Measurements from ENCODE around the gene FIBP. TPM values are rescaled to one million over a fixed set of nuclear protein-coding genes. Genes with fewer than 3 reads are reported as not detected.

FIBP gene
- total RNA-seq, 2 donors from 2014 or later = 50.9 to 82.8 TPM

DNA sequence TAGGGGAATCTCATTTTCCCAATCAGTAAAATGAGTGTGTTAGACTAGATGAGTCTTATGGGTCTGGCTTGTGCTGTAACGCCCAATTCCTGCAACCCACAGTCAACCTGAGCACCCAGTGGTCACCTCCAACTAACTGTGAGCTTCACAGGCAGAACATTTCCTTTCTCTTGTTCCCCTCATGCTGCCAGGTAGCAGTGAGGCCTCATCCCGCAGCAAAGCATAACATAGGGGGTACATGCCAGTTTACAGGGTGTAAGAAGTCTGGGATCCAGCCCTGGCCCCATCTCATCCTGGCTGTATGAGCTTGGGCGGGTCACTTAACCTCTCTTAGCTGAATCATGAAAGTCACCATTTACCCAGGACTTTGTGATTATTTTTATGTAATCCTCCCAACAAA lies 19.4 kb downstream of the FIBP start:
- Histone ChIP-seq H3K9me3 (no peaks in the 10 kb centered on the region), H3K27ac (no peak overlapping the region), H3K36me3 (peaks cover 53% of the 10 kb centered on the region), H3K27me3 (no peaks in the 10 kb centered on the region), H3K4me1 (peaks cover 0 to 35% of the 10 kb centered on the region in 2 donors), H3K4me3 (no peak overlapping the region)
- DNase-seq (ENCODE audit: low spot score) = no peak
- TF ChIP-seq, protein P1, sequence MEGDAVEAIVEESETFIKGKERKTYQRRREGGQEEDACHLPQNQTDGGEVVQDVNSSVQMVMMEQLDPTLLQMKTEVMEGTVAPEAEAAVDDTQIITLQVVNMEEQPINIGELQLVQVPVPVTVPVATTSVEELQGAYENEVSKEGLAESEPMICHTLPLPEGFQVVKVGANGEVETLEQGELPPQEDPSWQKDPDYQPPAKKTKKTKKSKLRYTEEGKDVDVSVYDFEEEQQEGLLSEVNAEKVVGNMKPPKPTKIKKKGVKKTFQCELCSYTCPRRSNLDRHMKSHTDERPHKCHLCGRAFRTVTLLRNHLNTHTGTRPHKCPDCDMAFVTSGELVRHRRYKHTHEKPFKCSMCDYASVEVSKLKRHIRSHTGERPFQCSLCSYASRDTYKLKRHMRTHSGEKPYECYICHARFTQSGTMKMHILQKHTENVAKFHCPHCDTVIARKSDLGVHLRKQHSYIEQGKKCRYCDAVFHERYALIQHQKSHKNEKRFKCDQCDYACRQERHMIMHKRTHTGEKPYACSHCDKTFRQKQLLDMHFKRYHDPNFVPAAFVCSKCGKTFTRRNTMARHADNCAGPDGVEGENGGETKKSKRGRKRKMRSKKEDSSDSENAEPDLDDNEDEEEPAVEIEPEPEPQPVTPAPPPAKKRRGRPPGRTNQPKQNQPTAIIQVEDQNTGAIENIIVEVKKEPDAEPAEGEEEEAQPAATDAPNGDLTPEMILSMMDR (IDR thresholded peaks at IDR 0.05) = no peak

DNA sequence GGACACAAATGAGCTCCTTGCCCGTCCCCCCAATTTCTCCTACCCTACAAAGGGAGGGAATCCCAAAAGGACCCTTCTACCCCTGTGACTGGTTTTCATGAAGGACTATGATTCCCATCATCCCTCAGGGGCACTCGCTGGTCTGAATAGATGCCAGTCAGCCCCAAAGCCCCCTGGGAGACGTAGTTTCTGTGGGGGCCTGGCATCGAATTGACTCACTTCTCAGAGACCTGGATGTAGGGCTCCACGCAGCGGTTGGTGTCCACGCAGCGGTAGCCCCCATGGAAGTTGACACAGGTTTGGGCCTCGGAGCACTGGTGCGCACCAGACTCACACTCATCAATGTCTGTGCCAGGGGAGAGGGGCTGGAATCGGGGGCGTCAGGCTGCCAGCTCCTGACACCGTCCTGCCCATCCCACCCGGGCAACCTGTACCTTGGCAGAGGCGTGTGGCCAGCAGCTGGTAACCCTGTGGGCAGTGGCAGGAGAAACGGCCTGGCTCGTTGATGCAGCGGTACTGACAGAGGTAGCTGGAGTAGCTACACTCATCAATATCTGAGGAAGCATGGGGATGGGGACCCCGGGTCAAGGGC lies 20.1 kb downstream of the FIBP start:
- Histone ChIP-seq H3K36me3 (peaks cover 60% of the 10 kb centered on the region), H3K27ac (no peak overlapping the region), H3K4me3 (no peak overlapping the region), H3K9me3 (no peaks in the 10 kb centered on the region), H3K4me1 (peaks cover 0 to 34% of the 10 kb centered on the region in 2 donors), H3K27me3 (no peaks in the 10 kb centered on the region)
- TF ChIP-seq, protein P1 (IDR thresholded peaks at IDR 0.05) = no peak
- no peak for DNase-seq (ENCODE audit: low spot score)

DNA sequence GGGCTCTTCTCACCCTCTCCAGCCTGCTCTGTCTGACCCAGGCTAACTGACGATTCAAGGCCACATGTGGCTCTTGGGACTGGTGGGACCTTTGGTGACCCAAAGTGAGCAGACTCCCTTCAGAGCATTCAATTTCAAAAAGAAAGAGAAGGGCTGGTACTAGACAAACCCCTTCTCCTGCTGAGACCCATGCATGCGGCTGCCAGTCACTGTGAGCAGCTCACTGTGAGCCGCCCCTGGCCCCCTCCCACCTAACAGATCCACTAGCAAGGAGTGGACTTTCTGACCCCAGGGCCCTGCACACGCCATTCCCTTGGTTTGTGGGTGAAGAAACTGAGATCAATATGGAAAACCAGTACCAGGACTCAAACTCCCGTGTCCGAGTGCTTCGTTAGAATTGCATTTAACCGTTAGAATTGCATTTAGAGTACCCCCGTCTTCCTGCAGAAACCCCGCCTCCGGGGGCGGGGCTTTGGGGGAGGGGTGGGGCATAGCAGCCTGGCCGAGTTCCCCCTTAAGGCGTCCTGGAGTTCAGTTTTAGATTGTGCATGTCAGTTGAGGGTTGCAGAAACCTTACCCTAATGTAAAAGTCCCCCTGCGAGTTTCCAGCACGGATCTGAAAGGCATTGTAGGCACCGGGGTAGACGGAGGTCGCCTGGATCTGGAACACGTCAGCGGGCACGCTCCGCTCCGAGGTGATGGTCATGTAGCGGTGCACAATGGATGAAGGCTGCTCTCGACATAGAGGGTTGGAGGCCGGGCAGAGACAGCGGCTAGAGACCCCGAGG lies 20.8 kb downstream of the FIBP start:
- Histone ChIP-seq H3K4me3 (no peak overlapping the region), H3K27me3 (no peaks in the 10 kb centered on the region), H3K4me1 (peaks cover 0 to 36% of the 10 kb centered on the region in 2 donors), H3K9me3 (no peaks in the 10 kb centered on the region), H3K36me3 (peaks cover 67% of the 10 kb centered on the region), H3K27ac (no peak overlapping the region)
- TF ChIP-seq, protein P1 (IDR thresholded peaks at IDR 0.05) = no peak
- no peak for DNase-seq (ENCODE audit: low spot score)

DNA sequence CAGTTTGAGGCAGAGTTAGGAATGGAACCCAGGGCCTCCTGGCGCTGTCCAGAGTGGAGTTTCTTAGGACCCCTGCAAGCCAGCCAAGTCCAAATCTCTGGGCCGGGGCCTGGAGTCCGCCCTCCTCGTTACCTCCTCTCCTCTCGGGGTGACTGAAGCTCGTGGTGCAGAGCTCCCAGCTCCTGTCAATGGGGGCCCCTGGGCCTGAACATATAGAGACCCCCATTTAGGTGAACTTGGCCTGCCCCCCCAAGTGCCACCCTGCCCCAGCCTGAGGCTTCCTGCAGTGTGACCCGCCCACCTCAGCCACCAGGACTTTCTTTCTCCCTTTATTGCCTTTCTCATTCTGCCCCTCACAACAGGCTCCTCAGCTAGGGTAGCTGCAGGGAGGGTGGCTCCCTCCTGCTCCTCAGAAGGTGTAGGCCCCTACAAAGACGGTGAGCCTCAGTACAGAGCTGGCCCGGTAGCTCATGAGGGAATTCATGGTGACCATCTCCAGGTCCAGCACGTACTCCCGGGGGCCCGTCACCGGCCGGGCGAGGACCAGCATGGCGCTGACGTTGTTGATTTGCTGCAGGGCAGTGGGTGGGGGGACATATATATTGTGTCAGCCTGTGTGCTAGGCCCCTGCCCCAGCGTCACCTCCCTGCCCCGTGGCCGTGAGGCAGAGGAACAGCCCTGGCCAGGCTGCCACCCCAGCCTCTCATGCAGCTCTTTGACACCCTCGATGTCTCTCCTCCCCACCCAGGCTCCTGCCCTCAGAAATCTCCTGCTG lies 21.6 kb downstream of the FIBP start:
- no peaks in the 10 kb centered on the region for H3K9me3 ChIP-seq
- TF ChIP-seq, protein P1 (IDR thresholded peaks at IDR 0.05) = no peak
- H3K36me3 ChIP-seq = peaks cover 75% of the 10 kb centered on the region
- H3K27me3 ChIP-seq = no peaks in the 10 kb centered on the region
- H3K4me3 ChIP-seq = no peak overlapping the region
- no peak overlapping the region for H3K27ac ChIP-seq
- peaks cover 0 to 40% of the 10 kb centered on the region in 2 donors for H3K4me1 ChIP-seq
- DNase-seq (ENCODE audit: low spot score) = no peak

DNA sequence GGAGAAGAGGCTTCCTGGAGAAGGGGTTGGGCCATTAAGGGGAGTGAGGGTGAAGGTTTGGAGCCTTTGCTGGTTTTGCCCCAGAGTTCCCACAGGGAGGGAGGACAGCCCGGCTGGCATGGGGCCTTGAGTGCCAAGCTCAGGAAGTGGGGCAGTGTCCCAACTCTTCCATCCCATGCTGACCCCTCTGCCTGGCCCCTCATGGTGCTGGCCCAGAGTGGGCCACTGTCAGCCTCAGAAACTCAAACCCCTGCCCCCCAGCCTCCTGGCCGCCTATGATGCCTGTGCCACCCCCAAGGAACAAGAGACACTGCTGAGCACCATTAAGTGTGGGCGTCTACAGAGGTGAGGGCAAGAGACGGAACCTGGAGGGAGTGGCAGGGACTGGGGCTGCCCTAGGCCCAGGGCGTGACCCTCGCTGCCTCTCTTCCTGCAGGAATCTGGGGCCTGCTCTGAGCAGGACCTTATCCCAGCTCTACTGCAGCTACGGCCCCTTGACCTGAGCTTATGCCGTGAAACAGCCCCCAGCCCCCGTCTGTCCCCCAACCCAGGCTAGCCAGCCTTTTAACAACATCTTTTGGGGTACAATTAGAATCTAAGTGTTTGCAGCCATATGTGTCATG lies 22.6 kb downstream of the FIBP start:
- Histone ChIP-seq H3K27ac (no peak overlapping the region), H3K36me3 (peaks cover 77% of the 10 kb centered on the region), H3K4me1 (peaks cover 0 to 38% of the 10 kb centered on the region in 2 donors), H3K9me3 (no peaks in the 10 kb centered on the region), H3K27me3 (no peaks in the 10 kb centered on the region), H3K4me3 (no peak overlapping the region)
- TF ChIP-seq, protein P1 (IDR thresholded peaks at IDR 0.05) = no peak
- no peak for DNase-seq (ENCODE audit: low spot score)

Measured in right atrium auricular region (tissue), 2 donors.